Loucy (cell line): Measurements from ENCODE around the gene IGF1R.

ENCODE experiments used
- H2AFZ ChIP-seq: fragments of 200-600 bp; sonication (generic); 2 replicates; pipeline ENCODE4 v1.6.0; 2016; ENCODE audit warnings: antibody characterized with exemption, mild to moderate bottlenecking, low read length, moderate library complexity
- H3F3A ChIP-seq: fragments of 200-600 bp; 2 replicates; pipeline ENCODE4 v1.6.0; 2016; ENCODE audit warnings: antibody characterized with exemption, low read depth, mild to moderate bottlenecking
- H3K27me3 ChIP-seq: fragments of 200-600 bp; sonication (generic); 2 replicates; pipeline ENCODE4 v1.6.1; 2014; ENCODE audit warnings: low read length, mild to moderate bottlenecking; ENCODE audit not compliant: insufficient read depth, poor library complexity, severe bottlenecking
- H3K36me3 ChIP-seq: fragments of 200-600 bp; sonication (generic); 2 replicates; pipeline ENCODE4 v1.6.1; 2016; ENCODE audit warnings: low read length; ENCODE audit not compliant: insufficient read depth
- H3K4me1 ChIP-seq: fragments of 200-600 bp; sonication (generic); 2 replicates; pipeline ENCODE4 v1.5.1; 2014; ENCODE audit warnings: low read length, mild to moderate bottlenecking; ENCODE audit not compliant: insufficient read depth, poor library complexity, severe bottlenecking
- H3K4me2 ChIP-seq: fragments of 200-600 bp; sonication (generic); 2 replicates; pipeline ENCODE4 v1.6.0; 2014; ENCODE audit warnings: antibody characterized with exemption, low read length, low read depth, mild to moderate bottlenecking; ENCODE audit not compliant: poor library complexity, severe bottlenecking
- H3K4me3 ChIP-seq: fragments of 200-600 bp; sonication (generic); 2 replicates; pipeline ENCODE4 v1.5.1; 2014; ENCODE audit warnings: low read length, mild to moderate bottlenecking, mixed read lengths; ENCODE audit not compliant: poor library complexity, severe bottlenecking
- H3K79me2 ChIP-seq: fragments of 200-600 bp; sonication (generic); 2 replicates; pipeline ENCODE4 v1.6.1; 2014; ENCODE audit warnings: low read length; ENCODE audit not compliant: insufficient read depth
- H3K9ac ChIP-seq: fragments of 200-600 bp; sonication (generic); 2 replicates; pipeline ENCODE4 v1.6.0; 2014; ENCODE audit warnings: mild to moderate bottlenecking, low read depth, low read length, moderate library complexity; ENCODE audit not compliant: poor library complexity, severe bottlenecking
- H3K9me2 ChIP-seq: fragments of 200-600 bp; sonication (generic); replicated peaks from 2 replicates; pipeline ENCODE4 v1.6.1; 2016; ENCODE audit warnings: low read depth, low read length, mixed read lengths
- H3K9me3 ChIP-seq: fragments of 200-600 bp; sonication (generic); 2 replicates; pipeline ENCODE4 v1.6.1; 2014; ENCODE audit warnings: mild to moderate bottlenecking, antibody characterized with exemption, low read length, low read depth; ENCODE audit not compliant: insufficient read depth
- H4K20me1 ChIP-seq: fragments of 200-600 bp; sonication (generic); 2 replicates; pipeline ENCODE4 v1.6.0; 2014; ENCODE audit warnings: antibody characterized with exemption, low read length, mild to moderate bottlenecking; ENCODE audit not compliant: insufficient read depth, poor library complexity, severe bottlenecking
- CTCF ChIP-seq: fragments of 200-600 bp; sonication (generic); conservative IDR thresholded peaks from 2 replicates; pipeline ENCODE4 v1.5.1; 2014; ENCODE audit warnings: mild to moderate bottlenecking, antibody characterized with exemption, low read length
- EZH2phosphoT487 ChIP-seq: fragments of 200-600 bp; IDR thresholded peaks from 2 replicates; pipeline ENCODE4 v1.6.1; 2018; ENCODE audit warnings: antibody characterized with exemption, mild to moderate bottlenecking, moderate library complexity, borderline replicate concordance

The IGF1R gene

GRCh38 chr15:98948941-98949340 lies 300.6 kb downstream of the IGF1R start:
- Histone ChIP-seq H3K4me1 (no peaks in the 10 kb centered on the region), H3K9me2 (no peaks in the 10 kb centered on the region), H4K20me1 (no peaks in the 10 kb centered on the region), H3K4me2 (no peak overlapping the region), H3K4me3 (no peak overlapping the region), H3K9ac (no peak overlapping the region), H3K27me3 (no peaks in the 10 kb centered on the region), H3K79me2 (no peaks in the 10 kb centered on the region), H3F3A (no peaks in the 10 kb centered on the region), H3K9me3 (no peaks in the 10 kb centered on the region), H3K36me3 (peaks cover 55% of the 10 kb centered on the region; the same call in 1 of the 2 replicates), H2AFZ (no peak overlapping the region)
- TF ChIP-seq EZH2phosphoT487 (no peak), CTCF (no peak)

DNA sequence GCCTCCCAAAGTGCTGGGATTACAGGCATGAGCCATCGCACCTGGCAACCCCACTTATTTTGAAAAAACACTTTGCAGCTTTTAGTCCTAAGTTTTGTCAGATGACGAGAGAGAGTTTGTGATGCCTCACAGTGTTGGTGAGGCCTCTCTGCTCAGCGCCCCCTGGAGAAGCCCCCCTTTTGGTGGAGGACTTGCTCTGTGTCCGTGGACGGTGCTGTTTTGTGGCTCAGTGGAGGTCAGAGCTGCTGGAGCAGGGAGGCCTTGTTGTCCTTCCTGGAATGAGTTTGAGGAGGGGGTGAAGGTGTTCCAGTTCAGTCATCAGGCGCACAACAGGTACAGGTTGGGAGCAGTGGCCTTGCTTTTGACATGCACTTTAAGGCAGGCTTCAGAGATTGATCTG lies 301.3 kb downstream of the IGF1R start:
- no peaks in the 10 kb centered on the region for H3K27me3 ChIP-seq
- no peaks in the 10 kb centered on the region for H3K9me2 ChIP-seq
- H3F3A ChIP-seq: no peaks in the 10 kb centered on the region
- no peak overlapping the region for H2AFZ ChIP-seq
- H3K36me3 ChIP-seq: peaks cover 50% of the 10 kb centered on the region; the same call in 1 of the 2 replicates
- H3K4me3 ChIP-seq: no peak overlapping the region
- H3K4me1 ChIP-seq: no peaks in the 10 kb centered on the region
- no peak overlapping the region for H3K4me2 ChIP-seq
- TF ChIP-seq EZH2phosphoT487 (no peak), CTCF (no peak)
- H3K9ac ChIP-seq: no peak overlapping the region
- no peaks in the 10 kb centered on the region for H3K79me2 ChIP-seq
- H3K9me3 ChIP-seq: no peaks in the 10 kb centered on the region
- no peaks in the 10 kb centered on the region for H4K20me1 ChIP-seq

DNA sequence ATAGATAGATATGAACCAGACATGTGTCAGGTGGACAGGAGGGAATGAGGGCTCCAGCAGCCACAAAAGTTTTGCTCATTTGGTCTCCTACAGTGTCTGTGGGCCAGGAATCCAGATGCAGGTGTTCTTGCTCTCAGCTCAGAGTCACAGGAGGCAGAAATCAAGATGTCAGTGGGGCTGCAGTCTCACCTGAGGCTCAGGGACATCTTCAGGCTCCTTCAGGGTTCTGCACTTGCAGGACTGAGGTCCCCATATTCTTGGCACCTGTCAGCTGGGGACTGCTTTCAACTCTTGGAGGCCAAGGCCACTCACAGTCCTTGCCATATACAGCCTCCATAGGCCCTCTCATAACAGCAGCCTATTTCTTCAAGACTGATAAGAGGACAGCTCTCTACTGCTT lies 301.9 kb downstream of the IGF1R start:
- H3K4me3 ChIP-seq: no peak overlapping the region
- no peak overlapping the region for H3K4me2 ChIP-seq
- no peaks in the 10 kb centered on the region for H3K9me2 ChIP-seq
- H3K9me3 ChIP-seq: no peaks in the 10 kb centered on the region
- no peaks in the 10 kb centered on the region for H3K79me2 ChIP-seq
- no peak overlapping the region for H3K9ac ChIP-seq
- TF ChIP-seq EZH2phosphoT487: no peak
- no peak for TF ChIP-seq CTCF
- no peaks in the 10 kb centered on the region for H3K4me1 ChIP-seq
- peaks cover 44% of the 10 kb centered on the region; the same call in 1 of the 2 replicates for H3K36me3 ChIP-seq
- H3F3A ChIP-seq: no peaks in the 10 kb centered on the region
- no peaks in the 10 kb centered on the region for H4K20me1 ChIP-seq
- no peaks in the 10 kb centered on the region for H3K27me3 ChIP-seq
- H2AFZ ChIP-seq: no peak overlapping the region
